Lower leg skin (tissue), 3 donors: ENCODE measurements around the gene MYO1C.

Source experiments
- CTCF ChIP-seq, 3 donors: fragments of 450-650 bp; IDR thresholded peaks; one replicate each; pipeline ENCODE4 v1.5.1; 2016; ENCODE audit warnings: antibody characterized with exemption in 3 of 3, mild to moderate bottlenecking in 3 of 3, moderate library complexity in 2 of 3
- POLR2A ChIP-seq, 2 donors: fragments of 450-650 bp; IDR thresholded peaks; one replicate each; pipeline ENCODE4 v1.6.1; 2016 to 2017; ENCODE audit warnings: antibody characterized with exemption in 2 of 2, mild to moderate bottlenecking in 1 of 2, moderate library complexity in 1 of 2

DNA sequence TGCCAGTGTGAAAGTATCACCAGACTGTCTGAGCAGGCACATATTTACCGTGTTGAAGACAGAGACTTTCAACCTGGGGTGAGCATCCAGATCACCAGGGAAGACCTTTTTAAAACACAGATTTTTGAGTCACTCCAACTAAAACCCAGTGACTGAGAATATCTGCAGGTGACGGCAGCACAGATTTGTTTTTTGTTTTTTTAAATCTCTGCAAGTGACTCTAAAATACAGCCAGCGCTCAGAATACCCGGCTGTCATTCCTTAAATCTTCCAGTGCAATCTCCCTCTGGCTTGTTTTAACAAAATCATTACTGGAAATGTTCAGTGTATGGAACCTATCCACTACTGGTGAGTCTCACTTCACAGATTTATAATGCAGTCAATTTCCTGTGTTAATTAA, 43.3 kb upstream of the MYO1C start:
- no peak for TF ChIP-seq POLR2A (IDR thresholded peaks at IDR 0.05)
- no peak for TF ChIP-seq CTCF (IDR thresholded peaks at IDR 0.05)
